HEK293T (cell line): ENCODE measurements around the gene SMAD3.

ENCODE experiments used
- CTCF ChIA-PET: fragments of 350-600 bp; formaldehyde crosslinking; extraction: SDS; loops from one replicate; lab custom pipeline; 2021; ENCODE audit warnings: antibody characterized with exemption, inconsistent platforms; lab: Yijun Ruan, JAX
- POLR2A ChIA-PET: fragments of 350-600 bp; formaldehyde crosslinking; extraction: SDS; loops from one replicate; lab custom pipeline; 2020; ENCODE audit warnings: antibody characterized with exemption, inconsistent platforms; lab: Yijun Ruan, JAX
- DNase-seq: peaks from one replicate; pipeline ENCODE4 v3.0.0; 2012; ENCODE audit warnings: mixed read lengths; ENCODE audit errors: extremely low spot score
- ARNT ChIP-seq: fragments of 450-650 bp; IDR thresholded peaks from 2 replicates; pipeline ENCODE4 v1.6.1; 2017; ENCODE audit warnings: mild to moderate bottlenecking
- BHLHE40 ChIP-seq: fragments of 450-650 bp; IDR thresholded peaks from 2 replicates; pipeline ENCODE4 v1.6.1; 2016; ENCODE audit warnings: mild to moderate bottlenecking, moderate library complexity, borderline replicate concordance
- CTBP1 ChIP-seq: fragments of 450-650 bp; IDR thresholded peaks from 2 replicates; pipeline ENCODE4 v1.6.1; 2016; ENCODE audit warnings: borderline replicate concordance
- ELF4 ChIP-seq: fragments of 450-650 bp; IDR thresholded peaks from 2 replicates; pipeline ENCODE4 v1.6.1; 2017; ENCODE audit warnings: antibody characterized with exemption
- FOXA1 ChIP-seq: fragments of 450-650 bp; IDR thresholded peaks from 2 replicates; pipeline ENCODE4 v1.6.1; 2016; ENCODE audit warnings: mild to moderate bottlenecking
- FOXK2 ChIP-seq: fragments of 450-650 bp; IDR thresholded peaks from 2 replicates; pipeline ENCODE4 v1.6.1; 2016; ENCODE audit warnings: mild to moderate bottlenecking
- FOXM1 ChIP-seq: fragments of 450-650 bp; IDR thresholded peaks from 2 replicates; pipeline ENCODE4 v1.6.1; 2017; ENCODE audit warnings: mild to moderate bottlenecking, borderline replicate concordance
- HDGF ChIP-seq: fragments of 450-650 bp; IDR thresholded peaks from 2 replicates; pipeline ENCODE4 v1.6.1; 2017; ENCODE audit warnings: antibody characterized with exemption, borderline replicate concordance
- L3MBTL2 ChIP-seq: fragments of 450-650 bp; conservative IDR thresholded peaks from 2 replicates; pipeline ENCODE4 v1.6.1; 2016; ENCODE audit warnings: mild to moderate bottlenecking
- LEF1 ChIP-seq: fragments of 450-650 bp; IDR thresholded peaks from 2 replicates; pipeline ENCODE4 v1.6.1; 2017; ENCODE audit warnings: mild to moderate bottlenecking, borderline replicate concordance
- NFRKB ChIP-seq: fragments of 450-650 bp; IDR thresholded peaks from 2 replicates; pipeline ENCODE4 v1.6.1; 2016; ENCODE audit warnings: mild to moderate bottlenecking, moderate library complexity
- SP1 ChIP-seq: fragments of 450-650 bp; IDR thresholded peaks from 2 replicates; pipeline ENCODE4 v1.6.1; 2017
- SUZ12 ChIP-seq: fragments of 450-650 bp; IDR thresholded peaks from 2 replicates; pipeline ENCODE4 v1.6.1; 2016; ENCODE audit warnings: mild to moderate bottlenecking
- TARDBP ChIP-seq: fragments of 450-650 bp; IDR thresholded peaks from 2 replicates; pipeline ENCODE4 v1.6.1; 2016
- ZNF384 ChIP-seq: fragments of 450-650 bp; IDR thresholded peaks from 2 replicates; pipeline ENCODE4 v1.6.1; 2016
- TF ChIP-seq, protein P1 (sequence below): fragments of 450-650 bp; IDR thresholded peaks from 2 replicates; pipeline ENCODE4 v1.6.1; 2016

Gene SMAD3

DNA sequence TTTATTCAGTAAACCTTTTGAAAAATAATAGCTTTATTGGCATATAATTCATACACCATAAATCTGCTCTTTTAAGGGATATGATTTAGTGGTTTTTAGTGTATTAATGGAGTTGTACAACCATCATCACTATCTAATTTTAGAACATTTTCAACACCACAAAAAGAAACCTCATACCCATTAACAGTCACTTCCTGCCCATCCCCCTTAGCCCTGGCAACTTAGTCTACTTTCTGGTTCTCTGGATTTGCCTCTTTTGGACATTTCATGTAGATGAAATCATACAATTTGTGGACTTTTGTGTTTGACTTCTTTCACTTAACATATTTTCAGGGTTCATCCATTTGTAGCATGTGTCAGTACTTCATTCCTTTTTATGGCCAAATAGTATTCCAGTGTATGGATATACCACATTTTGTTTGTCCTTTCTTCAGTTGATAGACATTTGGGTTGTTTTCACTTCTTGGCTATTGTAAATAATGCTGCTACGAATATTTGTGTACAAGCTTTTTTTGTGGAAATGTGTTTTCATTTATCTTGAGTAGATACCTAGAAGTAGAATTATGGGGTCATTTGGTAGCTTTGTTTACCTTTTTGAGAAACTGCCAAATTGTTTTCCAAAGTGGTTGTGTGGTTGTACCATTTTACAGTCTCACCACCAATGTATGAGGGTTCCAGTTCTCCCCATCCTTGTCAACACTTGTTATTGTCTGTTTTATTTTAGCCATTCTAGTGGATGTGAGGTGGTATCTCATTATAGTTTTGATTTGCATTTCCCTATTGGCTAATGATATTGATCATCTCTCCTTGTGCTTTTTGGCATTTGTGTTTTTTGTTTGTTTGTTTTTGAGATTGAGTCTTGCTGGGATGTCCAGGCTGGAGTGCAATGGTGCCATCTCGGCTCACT, 45.8 kb downstream of the SMAD3 start:
- ChIA-PET POLR2A (no interaction called here), CTCF (no interaction called here)
- no peak for DNase-seq
- no peak for TF ChIP-seq ARNT
- no peak for TF ChIP-seq SUZ12
- no peak for TF ChIP-seq L3MBTL2
- TF ChIP-seq NFRKB, result no peak
- TF ChIP-seq ZNF384, result no peak
- no peak for TF ChIP-seq LEF1
- TF ChIP-seq FOXK2, result no peak
- no peak for TF ChIP-seq BHLHE40
- TF ChIP-seq HDGF, result no peak
- TF ChIP-seq TARDBP, result no peak
- TF ChIP-seq, protein P1, sequence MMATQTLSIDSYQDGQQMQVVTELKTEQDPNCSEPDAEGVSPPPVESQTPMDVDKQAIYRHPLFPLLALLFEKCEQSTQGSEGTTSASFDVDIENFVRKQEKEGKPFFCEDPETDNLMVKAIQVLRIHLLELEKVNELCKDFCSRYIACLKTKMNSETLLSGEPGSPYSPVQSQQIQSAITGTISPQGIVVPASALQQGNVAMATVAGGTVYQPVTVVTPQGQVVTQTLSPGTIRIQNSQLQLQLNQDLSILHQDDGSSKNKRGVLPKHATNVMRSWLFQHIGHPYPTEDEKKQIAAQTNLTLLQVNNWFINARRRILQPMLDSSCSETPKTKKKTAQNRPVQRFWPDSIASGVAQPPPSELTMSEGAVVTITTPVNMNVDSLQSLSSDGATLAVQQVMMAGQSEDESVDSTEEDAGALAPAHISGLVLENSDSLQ, result no peak
- TF ChIP-seq SP1, result no peak
- TF ChIP-seq FOXA1, result no peak

DNA sequence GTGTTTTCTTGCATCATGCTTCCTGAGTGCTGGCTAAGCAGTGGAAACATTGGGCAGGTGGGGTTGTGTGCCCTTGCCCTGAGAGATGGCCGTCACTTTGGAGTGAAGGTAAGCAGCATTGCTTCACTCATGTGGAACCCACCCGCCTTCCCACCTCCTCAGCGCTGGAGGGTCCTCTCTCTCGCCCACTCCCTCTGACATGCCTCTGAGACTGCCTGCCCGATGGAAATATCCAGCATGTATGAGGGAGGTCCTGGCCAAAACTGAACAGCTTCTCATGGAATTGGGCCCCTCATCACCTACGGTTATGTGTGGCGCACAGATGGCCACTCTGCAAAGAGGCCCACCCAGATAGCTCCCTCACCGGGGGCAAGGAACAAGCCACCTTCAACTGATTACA, 48.6 kb downstream of the SMAD3 start:
- ChIA-PET POLR2A (interaction anchor here (1.1 kb wide), 1 partner anchor 14 kb away, joined by 3 read pairs; no protein-coding TSS in a partner anchor), CTCF (no interaction called here)
- TF ChIP-seq HDGF, result no peak
- no peak for TF ChIP-seq BHLHE40
- no peak for TF ChIP-seq SP1
- TF ChIP-seq NFRKB, result no peak
- no peak for TF ChIP-seq ELF4
- TF ChIP-seq LEF1, result no peak
- TF ChIP-seq CTBP1, result no peak
- TF ChIP-seq L3MBTL2, result no peak
- TF ChIP-seq FOXK2, result no peak
- TF ChIP-seq FOXM1, result no peak
- TF ChIP-seq FOXA1, result no peak
- TF ChIP-seq SUZ12, result no peak
- no peak for TF ChIP-seq ZNF384
- no peak for TF ChIP-seq ARNT
- TF ChIP-seq, protein P1, result no peak
- no peak for TF ChIP-seq TARDBP
- DNase-seq, result no peak

DNA sequence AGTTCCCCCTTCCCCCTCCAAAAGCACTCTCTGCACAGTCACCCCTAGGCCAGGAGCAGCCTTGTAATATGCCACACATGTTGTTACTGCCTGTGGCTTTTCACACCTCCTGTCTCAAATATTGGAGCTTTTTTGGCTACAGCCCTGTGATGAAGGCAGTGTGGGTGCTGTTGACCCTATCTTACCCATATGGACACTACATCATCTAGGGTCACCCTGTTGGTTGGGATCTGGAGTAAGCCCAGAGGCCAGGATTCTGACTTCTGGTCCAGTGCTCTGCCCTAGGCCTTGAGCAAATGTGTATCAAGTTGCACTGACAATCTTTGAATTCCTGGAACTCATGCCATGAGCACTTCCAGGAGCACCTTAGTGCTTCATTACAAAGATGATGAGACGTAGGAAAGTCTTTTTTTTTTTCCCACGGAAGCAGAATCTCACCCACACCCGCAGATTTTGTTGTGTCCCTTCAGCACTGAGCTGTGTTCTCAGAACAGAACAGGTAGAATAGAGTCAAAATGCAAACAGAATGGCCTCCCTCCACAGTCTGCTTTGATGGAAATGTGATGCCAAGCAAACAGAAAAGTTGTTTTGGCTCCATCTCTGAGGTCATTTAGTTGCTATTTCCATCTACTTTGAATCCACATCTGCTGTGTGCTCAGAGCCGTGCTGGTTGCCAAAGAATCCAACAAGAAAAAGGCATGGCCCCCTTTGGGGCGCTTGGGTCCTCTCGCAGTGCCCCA, 49.6 kb downstream of the SMAD3 start:
- no peak for DNase-seq
- no peak for TF ChIP-seq L3MBTL2
- no peak for TF ChIP-seq NFRKB
- no peak for TF ChIP-seq ZNF384
- TF ChIP-seq SUZ12, result no peak
- TF ChIP-seq FOXM1, result no peak
- TF ChIP-seq, protein P1, result no peak
- TF ChIP-seq HDGF, result no peak
- TF ChIP-seq LEF1, result no peak
- TF ChIP-seq TARDBP, result no peak
- TF ChIP-seq ARNT, result no peak
- no peak for TF ChIP-seq SP1
- no peak for TF ChIP-seq ELF4
- TF ChIP-seq BHLHE40, result no peak
- TF ChIP-seq FOXA1, result no peak
- no peak for TF ChIP-seq CTBP1
- POLR2A ChIA-PET, result no interaction called here
- CTCF ChIA-PET, result no interaction called here

DNA sequence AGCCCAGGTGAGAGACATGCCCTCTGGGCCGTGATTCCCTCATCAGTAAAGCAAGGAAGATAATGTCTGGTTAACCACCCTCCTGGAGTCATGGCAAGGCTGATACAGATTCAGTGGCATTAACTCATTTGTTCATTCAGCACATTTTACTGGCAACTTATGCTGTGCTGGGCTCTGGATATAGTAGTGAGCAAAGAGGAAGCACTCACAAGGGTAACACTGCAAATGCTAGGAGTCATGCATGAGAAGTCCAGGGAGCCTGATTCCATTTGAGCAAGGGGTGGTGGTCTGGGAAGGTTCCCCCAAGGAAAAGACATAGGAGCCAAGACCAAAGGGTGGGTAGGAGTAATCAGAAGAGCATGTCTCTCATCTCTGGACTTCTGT, 50.2 kb downstream of the SMAD3 start:
- TF ChIP-seq FOXK2 (no peak), TARDBP (no peak), BHLHE40 (no peak)
- DNase-seq, result no peak
- POLR2A ChIA-PET, result interaction anchor here (1.2 kb wide), 1 partner anchor 51 kb away, joined by 3 read pairs; no protein-coding TSS in a partner anchor
- CTCF ChIA-PET, result no interaction called here

DNA sequence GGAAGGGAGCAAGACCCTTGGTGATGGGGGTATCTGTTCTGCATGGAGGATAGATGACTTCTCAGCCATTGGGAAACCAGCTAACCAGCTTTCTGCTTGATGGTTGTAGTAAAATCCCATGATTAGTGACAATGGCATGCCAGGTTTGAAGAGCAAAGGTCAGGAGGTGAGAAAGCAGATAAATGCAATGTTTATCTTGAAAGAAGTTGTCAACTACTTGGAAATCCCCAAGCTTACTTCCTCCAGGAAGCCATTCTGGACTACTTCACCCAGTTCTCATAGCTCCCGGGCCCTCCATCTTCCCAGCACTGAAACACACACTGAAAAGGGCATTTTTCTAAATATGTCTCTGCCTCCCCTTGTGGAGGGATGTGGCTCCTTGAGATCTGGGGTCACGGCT, 51.3 kb downstream of the SMAD3 start:
- CTCF ChIA-PET, result interaction anchor here (0.6 kb wide), 2 partner anchors 25 to 147 kb away, joined by 3 read pairs; no protein-coding TSS in a partner anchor
- TF ChIP-seq NFRKB, result no peak
- no peak for DNase-seq
- POLR2A ChIA-PET, result interaction anchor here (1.2 kb wide), 1 partner anchor 52 kb away, joined by 3 read pairs; no protein-coding TSS in a partner anchor

DNA sequence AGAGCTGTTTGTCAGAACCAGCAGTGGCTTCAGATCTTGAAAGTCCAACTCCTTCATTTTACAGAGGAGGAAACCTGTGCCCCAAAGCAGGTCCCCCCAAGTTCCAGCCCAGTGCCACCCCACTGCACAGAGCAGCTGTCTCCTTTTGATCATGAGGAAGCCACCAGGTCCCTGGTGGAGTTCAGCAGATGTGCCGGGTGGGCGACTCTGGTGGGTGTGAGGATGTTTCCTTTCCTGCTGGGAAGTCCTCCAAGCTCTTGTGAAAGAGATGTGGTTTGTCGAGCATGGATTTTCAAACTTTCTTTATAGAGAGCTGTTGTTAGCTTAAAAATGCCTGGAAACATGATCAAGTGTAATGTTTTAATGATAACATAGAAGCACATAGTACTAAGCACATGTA, 52.0 kb downstream of the SMAD3 start:
- no peak for DNase-seq
- CTCF ChIA-PET, result interaction anchor here (0.6 kb wide), 1 partner anchor 76 kb away, joined by 4 read pairs; no protein-coding TSS in a partner anchor
- TF ChIP-seq, protein P1, result no peak
- no peak for TF ChIP-seq BHLHE40
- no peak for TF ChIP-seq ZNF384
- no peak for TF ChIP-seq CTBP1
- POLR2A ChIA-PET, result no interaction called here
